ENCODE data around the gene CSK. TPM values are rescaled to one million over a fixed set of nuclear protein-coding genes. Genes with fewer than 3 reads are reported as not detected.

Gene CSK
- total and polyA plus RNA-seq, 4 donors, result 6.9 to 41.7 (median 24.1) TPM

GRCh38 chr15:74831813-74832495 is 50.1 kb downstream of the CSK start:
- no peak for DNase-seq (ENCODE audit: low spot score)
- Histone ChIP-seq H3K27ac (ENCODE audit: low read depth in 1 of 2, low read length in 2 of 2) (no peak overlapping the region), H3K9me3 (ENCODE audit: control insufficient read depth in 4 of 4, low read length in 3 of 4) (no peaks in the 10 kb centered on the region), H3K4me1 (ENCODE audit: control insufficient read depth in 4 of 4, insufficient read depth in 4 of 4, low read length in 3 of 4) (no peaks in the 10 kb centered on the region), H3K9ac (ENCODE audit: low read depth in 1 of 2, low read length in 2 of 2) (no peak overlapping the region), H3K4me3 (ENCODE audit: low read depth in 1 of 3, low read length in 3 of 3) (no peak overlapping the region), H3K27me3 (ENCODE audit: control insufficient read depth in 4 of 4, insufficient read depth in 4 of 4, low read length in 3 of 4) (peaks cover 0 to 3% (median 1%) of the 10 kb centered on the region in 4 donors), H3K36me3 (ENCODE audit: control insufficient read depth in 4 of 4, insufficient read depth in 3 of 4, low read depth in 1 of 4, low read length in 3 of 4) (peaks cover 0 to 7% (median 2%) of the 10 kb centered on the region in 4 donors)
- 69% methylated on average over 15 of the region's 15 CpGs for WGBS
- no peak for TF ChIP-seq FOXA1 (IDR thresholded peaks at IDR 0.05)
- TF ChIP-seq YY1 (IDR thresholded peaks at IDR 0.05), result no peak
- TF ChIP-seq HNF4A (conservative IDR thresholded peaks at IDR 0.05), result no peak
- TF ChIP-seq, protein P1, sequence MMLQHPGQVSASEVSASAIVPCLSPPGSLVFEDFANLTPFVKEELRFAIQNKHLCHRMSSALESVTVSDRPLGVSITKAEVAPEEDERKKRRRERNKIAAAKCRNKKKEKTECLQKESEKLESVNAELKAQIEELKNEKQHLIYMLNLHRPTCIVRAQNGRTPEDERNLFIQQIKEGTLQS (IDR thresholded peaks at IDR 0.05), result no peak
- TF ChIP-seq NR2F2 (IDR thresholded peaks at IDR 0.05), result no peak

- no peak for TF ChIP-seq YY1 (IDR thresholded peaks at IDR 0.05)
- no peak for TF ChIP-seq RXRA (IDR thresholded peaks at IDR 0.05)
- no peak for TF ChIP-seq MAX (IDR thresholded peaks at IDR 0.05)
- no peak for TF ChIP-seq REST (IDR thresholded peaks at IDR 0.05)
- no peak for TF ChIP-seq HNF4G (IDR thresholded peaks at IDR 0.05)
- no peak for TF ChIP-seq SP1 (IDR thresholded peaks at IDR 0.05)
- TF ChIP-seq FOXA2 (IDR thresholded peaks at IDR 0.05), result no peak
- TF ChIP-seq FOXA1 (IDR thresholded peaks at IDR 0.05), result no peak
- TF ChIP-seq HNF4A (conservative IDR thresholded peaks at IDR 0.05), result no peak
- TF ChIP-seq NR2F2 (IDR thresholded peaks at IDR 0.05), result no peak
- TF ChIP-seq, protein P1 (IDR thresholded peaks at IDR 0.05), result no peak
- TF ChIP-seq, protein P2, sequence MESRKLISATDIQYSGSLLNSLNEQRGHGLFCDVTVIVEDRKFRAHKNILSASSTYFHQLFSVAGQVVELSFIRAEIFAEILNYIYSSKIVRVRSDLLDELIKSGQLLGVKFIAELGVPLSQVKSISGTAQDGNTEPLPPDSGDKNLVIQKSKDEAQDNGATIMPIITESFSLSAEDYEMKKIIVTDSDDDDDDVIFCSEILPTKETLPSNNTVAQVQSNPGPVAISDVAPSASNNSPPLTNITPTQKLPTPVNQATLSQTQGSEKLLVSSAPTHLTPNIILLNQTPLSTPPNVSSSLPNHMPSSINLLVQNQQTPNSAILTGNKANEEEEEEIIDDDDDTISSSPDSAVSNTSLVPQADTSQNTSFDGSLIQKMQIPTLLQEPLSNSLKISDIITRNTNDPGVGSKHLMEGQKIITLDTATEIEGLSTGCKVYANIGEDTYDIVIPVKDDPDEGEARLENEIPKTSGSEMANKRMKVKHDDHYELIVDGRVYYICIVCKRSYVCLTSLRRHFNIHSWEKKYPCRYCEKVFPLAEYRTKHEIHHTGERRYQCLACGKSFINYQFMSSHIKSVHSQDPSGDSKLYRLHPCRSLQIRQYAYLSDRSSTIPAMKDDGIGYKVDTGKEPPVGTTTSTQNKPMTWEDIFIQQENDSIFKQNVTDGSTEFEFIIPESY (IDR thresholded peaks at IDR 0.05), result no peak
- TF ChIP-seq TAF1 (conservative IDR thresholded peaks at IDR 0.05), result no peak
- H3K4me1 ChIP-seq (ENCODE audit: control insufficient read depth in 4 of 4, insufficient read depth in 4 of 4, low read length in 3 of 4), result no peaks in the 10 kb centered on the region
- no peak overlapping the region for H3K27ac ChIP-seq (ENCODE audit: low read depth in 1 of 2, low read length in 2 of 2)
- 80% methylated on average over 4 of the region's 4 CpGs for WGBS
- H3K9ac ChIP-seq (ENCODE audit: low read depth in 1 of 2, low read length in 2 of 2), result no peak overlapping the region
- peaks cover 0 to 12% (median 3%) of the 10 kb centered on the region in 4 donors for H3K36me3 ChIP-seq (ENCODE audit: control insufficient read depth in 4 of 4, insufficient read depth in 3 of 4, low read depth in 1 of 4, low read length in 3 of 4)
- DNase-seq (ENCODE audit: low spot score), result no peak
- H3K9me3 ChIP-seq (ENCODE audit: control insufficient read depth in 4 of 4, low read length in 3 of 4), result no peaks in the 10 kb centered on the region
- H3K4me3 ChIP-seq (ENCODE audit: low read depth in 1 of 3, low read length in 3 of 3), result no peak overlapping the region
- peaks cover 0 to 2% (median 0%) of the 10 kb centered on the region in 4 donors for H3K27me3 ChIP-seq (ENCODE audit: control insufficient read depth in 4 of 4, insufficient read depth in 4 of 4, low read length in 3 of 4)
Observed at GRCh38 chr15:74832826-74833225, 50.9 kb downstream of the CSK start.
